Neural crest cell (in vitro differentiated cells): Measurements from ENCODE around the gene ZCCHC24. TPM values are rescaled to one million over a fixed set of nuclear protein-coding genes. Genes with fewer than 3 reads are reported as not detected.
"Not testable (repeated sequence)": the region's sequence is repeated elsewhere in the genome, so short reads cannot be mapped to it uniquely, and the experiment has no call there.

Source experiments
- DNase-seq: peaks from one replicate; pipeline ENCODE4 v3.0.0; 2021; ENCODE audit warnings: low read depth, mixed read lengths, low spot score
- H3K27ac Mint-ChIP-seq: one replicate; pipeline ENCODE4 v1.8.0; 2021; ENCODE audit warnings: mild to moderate bottlenecking, mixed read lengths; ENCODE audit not compliant: unreplicated experiment
- H3K27me3 Mint-ChIP-seq: 2 replicates; pipeline ENCODE4 v1.8.0; 2021; ENCODE audit warnings: low read depth, mild to moderate bottlenecking, mixed read lengths
- H3K36me3 Mint-ChIP-seq: 2 replicates; pipeline ENCODE4 v1.8.0; 2021; ENCODE audit warnings: low read depth, mild to moderate bottlenecking, mixed read lengths
- H3K4me1 Mint-ChIP-seq: 2 replicates; pipeline ENCODE4 v1.8.0; 2021; ENCODE audit warnings: mixed read lengths
- H3K4me3 Mint-ChIP-seq: one replicate; pipeline ENCODE4 v1.8.0; 2021; ENCODE audit warnings: mild to moderate bottlenecking, mixed read lengths
- H3K9me3 Mint-ChIP-seq: 2 replicates; pipeline ENCODE4 v1.8.0; 2021; ENCODE audit warnings: mixed read lengths
- CTCF ChIP-seq: fragments of 200-600 bp; sonication (generic); conservative IDR thresholded peaks from 2 replicates; pipeline ENCODE4 v1.5.0; 2021; ENCODE audit warnings: antibody characterized with exemption, mild to moderate bottlenecking
- total RNA-seq: library from RNA; stranded (reverse); gene quantifications from 2 replicates; pipeline ENCODE4 v1.2.1, GENCODE V29; 2021

ZCCHC24 gene
- total RNA-seq, 1 donor from 2014 or later: 26.5 TPM

DNA sequence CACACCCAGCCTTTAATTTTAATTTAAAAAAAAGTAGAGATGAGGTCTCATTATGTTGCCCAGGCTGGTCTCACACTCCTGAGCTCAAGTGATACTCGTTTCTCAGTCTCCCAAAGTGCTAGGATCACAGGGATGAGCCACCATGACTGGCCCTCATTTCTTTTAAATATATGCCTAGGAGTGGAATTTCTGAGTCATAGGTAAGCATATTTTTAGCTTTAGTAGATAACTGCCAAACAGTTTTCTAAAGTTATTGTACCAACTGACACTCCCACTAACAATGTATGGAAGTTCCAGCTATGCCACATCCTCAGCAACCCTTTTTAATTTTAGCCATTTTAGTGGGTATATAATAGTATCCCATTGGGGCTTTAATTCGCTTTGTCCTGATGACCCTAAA is 111.9 kb downstream of the ZCCHC24 start:
- no peak for TF ChIP-seq CTCF
- Mint-ChIP-seq H3K27me3 (no peaks in the 10 kb centered on the region), H3K4me3 (no peak overlapping the region), H3K9me3 (peaks cover 3% of the 10 kb centered on the region), H3K27ac (no peak overlapping the region), H3K36me3 (no peaks in the 10 kb centered on the region), H3K4me1 (peaks cover 12% of the 10 kb centered on the region)
- no peak for DNase-seq

- not testable (repeated sequence) for H3K36me3 Mint-ChIP-seq, H3K27me3 Mint-ChIP-seq, H3K27ac Mint-ChIP-seq, H3K4me3 Mint-ChIP-seq, DNase-seq, H3K9me3 Mint-ChIP-seq
- H3K4me1 Mint-ChIP-seq: peaks cover 12% of the 10 kb centered on the region
Observed at GRCh38 chr10:79332610-79333315, 112.7 kb downstream of the ZCCHC24 start.

Other genes with a start within 250 kb of the ZCCHC24 start
- 74.2 and 76.8 TPM in 2 replicates for gene PPIF, start 98.2 kb downstream of the ZCCHC24 start, total RNA-seq
- gene EIF5AL1, start 66.9 kb upstream of the ZCCHC24 start, total RNA-seq: 0.18 and 0.21 TPM in 2 replicates
- not detected in 2 replicates for gene SFTPA2, start 114.8 kb upstream of the ZCCHC24 start, total RNA-seq
- gene SFTPA1, start 165.3 kb upstream of the ZCCHC24 start, total RNA-seq: not detected in 2 replicates